HG03039 (cell line): ENCODE results near the gene CAMKMT.

Experiments used
- ATAC-seq: cut with Tn5 transposase; IDR thresholded peaks from one replicate; pipeline ENCODE4 v1.9.1; 2021; ENCODE audit warnings: mild to moderate bottlenecking, moderate library complexity; ENCODE audit not compliant: unreplicated experiment

CAMKMT gene

DNA sequence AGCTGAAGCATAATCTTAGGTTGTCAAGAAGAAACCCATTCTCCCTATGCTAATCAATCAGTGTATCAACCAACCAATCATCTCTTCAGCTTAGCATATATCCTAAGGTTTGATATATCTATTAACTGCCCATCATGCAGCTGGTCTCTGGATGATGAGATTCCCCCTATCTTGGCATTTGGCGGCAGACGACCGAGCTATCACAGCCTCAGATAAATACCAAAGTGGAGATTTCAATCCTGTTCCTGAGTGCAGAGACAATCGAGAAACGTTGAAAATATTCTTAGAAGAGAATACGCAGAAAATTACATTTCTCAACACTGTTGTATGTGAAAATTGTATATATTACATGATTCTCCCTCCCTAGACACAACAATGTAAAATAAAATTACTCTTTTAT lies 320.7 kb downstream of the CAMKMT start:
- ATAC-seq: no peak

DNA sequence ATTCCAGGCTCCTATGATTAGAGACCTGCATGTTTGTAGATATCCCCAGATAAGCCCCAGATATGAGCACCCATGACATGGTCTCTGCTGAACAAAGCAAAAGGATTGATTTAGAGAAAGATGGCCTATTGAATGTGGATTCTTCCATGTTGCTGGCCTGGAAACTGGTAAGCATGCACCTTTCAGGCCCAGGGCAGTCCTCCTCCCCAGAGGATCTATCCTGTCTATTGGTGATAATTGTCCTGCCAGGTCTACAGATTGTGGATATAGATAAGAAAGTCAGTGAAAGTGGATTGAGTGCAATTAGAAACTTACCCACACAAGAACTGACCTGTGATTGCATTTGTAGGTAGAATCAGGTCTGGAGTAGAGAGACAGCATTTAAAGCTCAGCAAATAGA lies 322.8 kb downstream of the CAMKMT start:
- no peak for ATAC-seq

DNA sequence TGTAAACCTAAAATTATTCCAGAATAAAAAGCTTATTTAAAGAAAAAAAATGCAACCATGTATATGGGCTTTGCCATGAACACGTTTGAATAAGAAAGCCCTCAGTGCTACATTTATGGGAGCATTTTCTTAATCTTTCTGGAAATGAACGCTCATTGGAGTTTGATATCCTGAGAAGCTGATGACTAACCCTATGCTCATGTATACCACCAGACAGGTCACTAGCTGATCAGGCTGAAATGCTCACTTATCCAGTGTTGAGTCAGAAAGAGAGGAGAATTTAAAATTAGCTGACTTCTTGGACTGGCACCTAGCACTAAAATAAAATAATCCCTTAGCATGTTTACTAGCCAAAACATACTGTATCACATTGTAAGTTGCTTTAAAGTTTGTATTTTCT lies 324.8 kb downstream of the CAMKMT start:
- no peak for ATAC-seq

DNA sequence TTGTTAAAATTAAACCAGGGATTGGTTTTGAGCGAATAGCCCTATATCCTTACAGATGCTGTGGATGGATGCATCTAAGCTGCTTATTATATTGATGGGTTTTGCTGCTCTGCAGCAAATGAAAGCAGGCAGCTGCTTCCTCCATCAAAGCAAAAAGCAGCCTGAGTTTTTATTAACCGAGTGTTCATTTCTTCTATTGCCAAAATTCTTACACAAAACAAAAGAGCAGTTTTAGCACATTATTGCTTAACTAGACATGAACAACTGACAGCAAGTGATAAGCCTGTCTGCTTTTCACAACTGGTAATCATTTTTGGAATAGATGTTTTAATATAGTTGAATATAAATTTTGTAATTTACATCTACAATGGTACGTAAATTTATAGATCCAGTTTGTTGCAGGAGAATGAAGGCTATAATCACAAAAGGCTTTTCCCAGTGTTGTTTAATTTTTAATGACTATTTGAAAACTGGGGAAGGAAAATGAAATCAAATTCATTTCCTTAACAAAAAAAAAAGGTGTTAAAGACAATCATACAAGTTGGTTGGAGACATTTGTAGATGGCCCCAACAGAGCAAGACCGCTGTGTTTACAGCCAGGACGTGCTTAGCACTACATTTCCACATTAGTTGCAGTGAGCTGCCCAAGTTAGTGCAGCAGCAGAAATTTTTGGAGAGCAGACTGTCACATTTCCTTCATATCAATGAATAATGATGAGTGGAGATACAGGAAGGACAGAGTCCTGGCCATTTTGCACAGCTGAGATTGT lies 326.1 kb downstream of the CAMKMT start:
- no peak for ATAC-seq

DNA sequence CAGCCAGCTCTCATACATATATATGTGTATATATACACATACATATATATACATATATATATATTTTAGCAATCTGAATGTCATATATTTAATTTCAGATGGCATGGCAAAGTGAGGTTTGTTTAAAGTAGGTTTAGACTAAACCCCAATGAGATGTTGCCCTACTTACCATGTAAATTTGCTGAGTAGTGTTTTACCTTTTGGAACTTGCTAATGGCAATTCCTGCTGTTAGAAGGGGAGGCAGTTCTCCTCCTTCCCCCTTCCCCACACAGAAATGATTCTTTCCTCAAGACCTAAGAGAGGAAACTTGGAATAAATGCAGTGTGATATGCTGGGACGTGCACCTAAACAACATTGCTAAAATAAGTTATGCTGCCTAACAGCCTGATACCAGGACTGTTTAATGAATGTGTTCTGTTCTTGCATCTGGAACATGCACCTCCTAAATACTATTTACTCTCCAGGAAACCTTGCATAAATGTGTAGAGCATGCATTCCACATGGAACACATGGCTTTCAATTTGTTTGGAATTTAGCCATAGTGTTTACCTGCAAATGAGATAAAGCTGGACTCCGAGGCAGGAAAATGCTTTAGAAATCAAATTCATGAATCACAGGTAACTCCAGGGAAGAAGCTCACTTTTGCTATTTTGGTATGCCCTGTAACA lies 326.8 kb downstream of the CAMKMT start:
- ATAC-seq: no peak

DNA sequence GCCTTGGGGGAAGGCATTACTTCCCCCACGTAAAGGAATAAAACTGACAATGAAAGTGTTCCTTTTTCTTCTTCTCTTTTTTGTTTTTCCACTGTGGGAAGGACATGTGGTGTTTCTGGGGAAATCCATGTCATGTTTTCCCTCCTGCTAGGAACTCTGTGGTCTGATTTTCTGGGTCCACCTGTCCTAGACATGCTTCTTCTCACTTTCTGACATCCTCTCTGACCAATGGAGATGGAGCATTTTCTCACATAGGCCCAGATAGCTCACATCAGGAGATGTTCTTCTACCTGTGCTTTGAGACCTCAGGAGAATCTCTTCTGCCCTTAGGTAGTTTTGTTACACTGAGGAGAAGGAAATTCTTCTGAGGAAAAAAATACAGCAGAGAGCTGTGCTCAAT lies 327.8 kb downstream of the CAMKMT start:
- no peak for ATAC-seq

DNA sequence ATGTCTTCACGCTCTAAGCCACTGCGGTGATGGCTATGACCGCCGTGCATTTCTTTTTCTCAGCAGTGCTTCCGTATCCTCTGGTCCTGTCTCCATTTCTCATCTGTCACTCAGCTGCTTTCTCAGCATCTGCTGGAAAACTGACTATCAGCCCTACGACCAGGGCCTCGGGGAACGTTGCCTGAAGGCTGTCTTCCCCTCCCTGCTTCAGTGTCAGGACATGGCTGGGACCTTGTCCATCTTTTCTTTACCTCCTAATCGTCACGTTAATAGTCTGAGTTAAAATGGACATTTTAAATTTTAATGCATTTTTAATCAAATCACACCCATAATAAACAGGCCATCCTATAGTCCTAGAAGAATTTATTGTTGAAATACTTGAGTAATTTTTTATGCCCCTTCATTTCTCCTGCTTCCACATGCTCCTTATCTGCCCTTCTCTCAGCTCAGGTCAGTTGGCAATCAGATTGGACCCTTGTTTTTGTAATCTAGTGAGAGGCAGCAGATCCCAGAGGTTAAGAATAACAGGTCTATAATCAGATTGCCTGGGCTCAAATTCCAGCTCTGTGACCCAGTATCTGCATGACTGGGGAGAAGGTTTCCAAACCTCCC lies 329.5 kb downstream of the CAMKMT start:
- no peak for ATAC-seq

DNA sequence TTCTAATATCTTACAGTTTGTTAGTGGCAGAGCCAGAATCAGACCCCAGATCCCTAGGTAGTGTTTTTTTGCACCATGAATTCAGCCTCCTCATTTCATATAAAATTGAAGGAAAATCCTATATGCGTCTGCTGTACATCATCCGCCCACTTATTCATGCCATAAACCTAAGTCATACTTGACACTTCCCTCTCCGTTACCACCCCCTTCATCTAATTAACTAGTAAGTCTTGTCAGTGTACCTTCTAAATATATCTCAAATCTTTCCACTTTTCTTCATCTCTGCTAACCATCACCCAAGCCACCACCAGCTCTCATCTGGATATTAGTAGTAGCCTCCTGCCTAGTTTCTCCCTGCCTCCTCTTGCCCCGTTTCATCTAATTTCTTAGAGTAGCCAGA lies 331.1 kb downstream of the CAMKMT start:
- ATAC-seq: no peak

DNA sequence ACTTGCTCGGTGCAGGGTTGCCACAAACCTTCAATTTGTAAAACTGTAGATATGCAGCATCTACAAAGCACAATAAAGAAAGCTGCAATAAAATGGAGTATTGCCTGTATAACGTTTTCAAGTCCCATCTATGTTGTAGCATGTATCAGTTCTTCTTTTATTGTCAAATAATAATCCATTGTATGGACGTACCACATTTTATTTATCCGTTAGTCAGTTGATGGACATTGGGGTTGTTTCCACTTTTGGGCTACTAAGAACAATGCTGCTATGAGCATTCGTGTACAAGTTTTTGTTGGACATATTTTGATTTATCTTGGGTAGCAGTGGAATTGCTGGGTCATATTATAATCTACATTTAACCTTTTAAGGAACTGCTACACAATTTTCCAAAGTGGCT lies 339.1 kb downstream of the CAMKMT start:
- no peak for ATAC-seq

DNA sequence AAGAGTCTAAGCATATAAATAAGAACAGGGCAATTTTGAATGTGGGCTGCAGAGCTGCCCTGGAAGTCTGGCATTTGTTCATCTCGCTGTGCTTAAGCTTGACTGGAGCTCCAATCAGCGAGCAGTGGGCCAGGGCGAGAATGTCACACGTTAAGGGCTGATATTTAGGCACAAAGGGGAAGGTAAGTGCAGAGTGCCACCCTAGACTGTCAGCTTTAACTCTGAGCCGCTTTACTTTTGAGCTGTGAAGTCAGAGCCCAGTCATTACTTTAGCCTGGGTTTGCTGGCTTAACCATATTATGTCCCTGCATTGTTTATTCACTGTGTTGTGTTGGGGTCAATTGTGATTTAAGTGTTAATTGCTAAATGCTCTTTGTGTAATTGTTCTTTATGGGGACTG lies 343.6 kb downstream of the CAMKMT start:
- no peak for ATAC-seq

DNA sequence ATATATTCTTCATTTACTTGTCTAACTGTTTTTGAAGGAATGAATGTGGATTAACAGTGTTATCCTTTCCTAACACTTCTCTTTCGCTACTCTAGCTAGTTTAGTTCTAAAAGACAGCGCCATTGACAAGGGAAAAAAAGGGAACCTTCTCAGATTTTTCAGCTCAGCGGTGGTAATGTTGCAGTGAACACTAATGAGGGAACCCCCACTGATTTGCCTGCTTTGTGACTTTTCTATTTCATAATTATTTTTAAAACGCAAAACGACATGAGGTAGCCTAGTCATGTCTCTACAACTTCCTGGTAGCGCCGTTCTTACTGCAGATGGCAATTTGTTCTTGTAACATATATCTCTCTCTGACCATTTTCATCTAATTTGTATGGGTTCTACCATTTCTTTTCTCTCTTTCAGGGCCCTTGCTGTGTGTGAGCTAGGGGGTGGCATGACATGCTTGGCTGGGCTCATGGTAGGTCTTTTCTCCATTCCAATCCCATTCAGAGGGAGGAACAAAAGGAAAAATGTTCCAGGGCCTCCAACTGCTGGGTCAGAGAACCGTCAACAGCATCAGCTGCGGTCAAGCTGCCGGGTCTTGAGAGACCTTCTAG lies 344.2 kb downstream of the CAMKMT start:
- ATAC-seq: no peak

DNA sequence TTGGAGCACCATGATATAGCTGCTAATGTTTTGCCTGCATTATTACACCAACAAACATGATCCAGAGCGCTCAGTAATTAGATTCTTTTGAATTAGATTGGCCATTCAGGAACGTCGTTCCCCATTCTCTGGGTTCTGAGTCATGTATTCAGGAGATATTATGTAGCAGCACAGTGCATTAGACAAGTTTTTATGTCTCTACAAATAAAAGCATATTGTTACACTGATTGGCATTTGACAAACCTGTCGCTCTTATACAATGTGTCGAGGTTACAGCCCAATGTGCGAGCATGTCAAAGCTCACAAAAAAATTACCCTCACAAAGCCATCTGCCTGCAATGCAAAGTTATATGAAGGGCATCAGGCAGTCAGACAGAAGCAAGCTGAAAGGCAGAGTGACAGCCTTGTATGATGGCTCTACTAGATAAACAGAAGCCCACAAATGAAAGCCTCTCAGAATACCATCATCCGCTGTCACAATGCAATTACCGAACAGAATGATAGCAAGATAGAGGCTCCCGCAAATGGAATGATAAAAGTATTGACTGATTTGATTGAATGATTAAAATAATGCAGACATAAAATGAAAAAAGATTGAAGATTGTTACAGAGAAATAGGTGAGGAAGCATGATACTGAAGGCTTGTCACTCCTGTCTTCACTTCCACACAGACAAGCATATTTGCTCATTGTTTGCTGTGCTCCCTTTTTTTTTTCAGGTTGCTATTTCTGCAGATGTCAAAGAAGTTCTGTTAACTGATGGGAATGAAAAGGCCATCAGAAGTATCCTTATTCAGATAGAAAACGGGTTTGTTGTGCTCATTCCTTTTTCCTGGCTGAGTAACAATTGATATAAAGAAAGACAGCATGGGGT lies 345.2 kb downstream of the CAMKMT start:
- ATAC-seq: no peak

DNA sequence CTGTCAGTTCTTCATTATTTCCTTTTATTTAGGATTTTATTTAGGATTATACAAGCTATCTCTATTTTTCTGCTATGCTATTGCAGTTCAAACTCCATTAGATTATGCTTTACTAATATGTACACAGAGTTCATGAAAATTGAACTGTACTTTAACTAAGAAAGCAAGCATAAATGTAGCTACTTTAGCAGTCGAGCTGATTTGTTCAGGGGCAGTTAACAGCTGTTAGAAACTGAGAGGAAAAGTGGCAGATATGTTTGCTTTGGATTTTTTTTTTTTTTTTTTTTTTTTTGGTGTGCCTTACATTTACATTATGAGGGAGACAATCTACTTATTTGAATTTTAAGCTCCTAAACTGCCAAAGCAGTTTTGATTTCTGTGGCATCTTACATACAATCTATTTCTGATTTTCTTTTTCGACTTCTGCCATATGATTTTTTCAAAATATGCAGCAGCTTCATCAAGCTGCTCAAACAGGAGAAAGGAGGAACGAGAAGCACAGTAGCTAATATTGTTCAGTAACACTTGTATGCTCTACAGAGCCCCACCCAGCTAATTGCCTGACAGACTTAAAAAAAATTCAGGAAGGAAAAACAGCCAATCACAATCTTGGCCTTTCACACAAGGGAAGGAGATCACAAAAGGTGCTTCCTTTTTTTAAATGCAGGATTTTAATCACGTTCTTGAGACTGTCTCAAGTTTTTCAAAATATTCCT lies 346.4 kb downstream of the CAMKMT start:
- ATAC-seq: no peak

DNA sequence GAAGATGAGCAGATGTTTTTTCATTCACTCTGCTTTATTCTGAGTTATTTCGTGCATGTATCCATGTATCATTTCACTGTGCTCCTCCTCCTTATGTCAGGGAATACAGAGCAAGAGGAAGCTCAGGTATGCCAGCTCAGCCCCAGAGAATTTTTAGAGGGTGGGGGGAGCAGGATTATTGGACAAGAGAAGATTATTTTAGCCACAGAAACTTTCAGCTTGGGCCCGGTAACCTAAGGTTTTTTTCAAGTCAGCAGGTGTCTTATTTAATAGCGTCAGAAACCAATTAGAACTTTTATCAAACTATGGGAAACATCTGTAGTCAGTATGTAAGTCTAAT lies 346.9 kb downstream of the CAMKMT start:
- no peak for ATAC-seq

DNA sequence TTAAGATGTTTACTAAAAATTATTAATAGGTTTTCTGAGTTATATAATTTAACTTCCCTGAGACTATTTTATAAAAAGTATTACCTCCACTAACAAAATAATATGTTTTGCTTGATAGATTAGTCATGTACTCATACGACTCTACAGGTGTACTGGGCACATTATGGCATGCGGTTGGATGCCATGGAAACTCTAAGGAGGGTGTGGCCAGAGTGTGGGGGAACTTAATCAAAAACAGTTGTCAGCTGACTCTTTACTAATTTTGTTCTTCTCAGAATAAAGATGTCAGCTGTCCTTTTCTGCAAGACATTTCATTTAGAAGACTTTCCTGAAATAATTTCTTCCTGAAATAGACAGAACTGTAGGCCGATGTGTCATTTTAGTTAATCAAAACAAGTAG lies 351.4 kb downstream of the CAMKMT start:
- ATAC-seq: no peak

DNA sequence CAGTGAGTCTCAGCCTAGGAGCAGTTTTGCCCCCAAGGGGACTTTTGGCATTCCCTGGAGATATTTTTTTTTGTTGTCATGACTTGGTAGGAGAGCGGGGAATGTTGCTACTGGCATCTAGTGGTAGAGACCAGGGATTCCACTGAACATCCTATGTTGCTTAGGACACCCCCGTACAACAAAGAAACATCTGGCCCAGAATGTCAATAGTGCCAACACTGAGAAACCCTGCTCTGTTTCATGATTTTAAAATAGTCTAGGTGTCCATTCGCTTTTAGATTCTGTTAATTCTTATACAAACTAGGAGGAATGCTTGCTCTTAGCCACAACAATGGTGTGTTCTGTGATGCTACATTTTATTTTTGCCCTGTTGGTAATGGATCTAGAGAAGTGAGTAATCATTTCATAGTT lies 353.9 kb downstream of the CAMKMT start:
- ATAC-seq: no peak

DNA sequence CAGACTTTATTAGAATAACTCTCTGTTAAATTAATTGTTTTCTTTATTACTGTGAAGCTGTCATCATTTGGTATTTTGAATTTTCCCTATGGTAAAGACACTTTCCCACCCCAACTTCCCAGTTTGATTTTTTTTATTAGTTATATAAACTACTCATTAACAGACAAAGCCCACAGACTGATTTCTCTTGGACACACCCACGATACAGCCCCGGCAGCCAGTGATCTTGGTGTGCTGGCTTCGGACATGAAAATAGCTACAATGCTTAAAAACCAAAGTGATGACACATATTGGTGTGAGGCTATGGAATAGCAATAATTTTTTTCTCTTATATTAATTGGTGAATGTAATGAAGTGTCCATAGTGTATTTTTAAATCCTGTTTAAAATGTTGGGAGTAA lies 354.4 kb downstream of the CAMKMT start:
- ATAC-seq: no peak

DNA sequence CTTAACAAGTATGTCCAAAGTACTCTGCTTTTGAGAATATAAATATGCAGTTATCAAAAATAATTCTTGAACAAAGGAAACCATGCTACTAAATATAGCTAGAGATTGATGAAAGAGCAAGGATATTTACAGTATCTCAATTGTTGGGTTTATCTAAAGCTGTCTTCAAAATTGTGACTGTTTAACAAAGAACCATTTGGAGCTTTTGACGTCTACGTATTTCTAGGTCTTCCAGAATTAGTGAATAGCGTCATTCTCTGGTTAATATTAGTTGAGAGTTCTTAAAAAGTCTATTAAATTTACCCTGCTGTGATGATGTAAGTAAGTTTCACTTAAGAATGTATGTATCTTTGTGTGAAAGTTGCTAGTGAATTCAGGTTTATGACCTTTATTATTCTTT lies 356.7 kb downstream of the CAMKMT start:
- no peak for ATAC-seq

DNA sequence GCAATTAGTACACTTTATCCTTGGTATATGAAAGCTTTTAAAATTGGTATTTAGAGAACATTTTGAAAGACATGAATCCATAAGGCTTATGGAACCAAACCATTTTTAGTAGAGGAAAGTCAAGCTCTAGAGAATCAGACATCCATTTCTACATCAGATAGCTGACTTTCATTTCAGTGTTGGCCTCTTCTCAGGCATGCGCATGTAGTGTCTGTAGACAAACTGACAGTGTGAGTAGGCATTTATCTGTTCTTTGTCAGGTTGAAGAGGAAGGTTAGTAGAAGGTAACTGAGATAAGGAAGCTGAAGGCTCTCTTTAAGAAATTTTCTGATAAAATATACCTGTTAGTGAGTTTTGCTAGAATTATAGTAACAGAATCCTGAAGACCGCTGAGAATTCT lies 357.8 kb downstream of the CAMKMT start:
- ATAC-seq: no peak

DNA sequence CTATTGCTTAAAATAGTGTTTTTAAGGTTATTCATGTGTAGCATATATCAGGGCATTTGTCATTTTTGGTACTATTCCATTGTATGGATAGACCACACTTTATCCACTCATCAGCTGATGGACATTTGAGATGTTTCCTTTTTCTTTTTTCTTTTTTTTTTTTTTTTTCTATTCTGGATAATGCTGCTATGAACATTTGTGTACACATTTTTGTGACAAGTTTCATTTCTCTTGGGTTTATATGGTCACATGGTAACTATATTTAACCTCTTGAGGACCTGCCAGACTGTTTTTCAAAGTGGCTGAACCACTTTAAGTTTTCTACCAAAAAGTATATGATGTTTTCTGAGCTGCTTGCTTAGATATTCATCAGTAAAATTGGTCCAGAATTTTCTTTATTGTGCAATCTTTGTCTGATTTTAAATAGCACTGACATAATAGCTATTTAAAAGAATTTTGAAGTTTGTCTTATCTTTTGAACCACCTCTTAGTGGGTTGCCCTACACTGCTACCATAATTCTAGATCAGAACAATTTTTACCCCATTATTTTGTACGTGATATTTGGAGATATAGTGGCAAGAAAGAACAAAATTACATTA lies 360.4 kb downstream of the CAMKMT start:
- no peak for ATAC-seq
